ENCODE results near the gene HHAT. TPM values are rescaled to one million over a fixed set of nuclear protein-coding genes. Genes with fewer than 3 reads are reported as not detected.

The HHAT gene
- total RNA-seq, 2 donors from 2014 or later, result 16.3 to 19.0 TPM

GRCh38 chr1:210605099-210605498 lies 276.4 kb downstream of the HHAT start:
- Histone ChIP-seq H3K9me3 (no peaks in the 10 kb centered on the region), H3K27me3 (replicated peaks; ENCODE audit: insufficient read depth) (no peaks in the 10 kb centered on the region), H3K4me3 (no peak overlapping the region), H3K4me1 (replicated peaks) (no peaks in the 10 kb centered on the region), H3K27ac (no peak overlapping the region), H3K36me3 (no peaks in the 10 kb centered on the region)
- intact Hi-C loops (cut with DNase I), result no loop called here
- no peak for TF ChIP-seq CTCF (IDR thresholded peaks at IDR 0.05)
- WGBS, result 45% methylated on average over 2 of the region's 2 CpGs
- no peak for DNase-seq (ENCODE audit: low spot score)

- DNase-seq (ENCODE audit: low spot score), result no peak
- WGBS, result 85% methylated on average over 3 of the region's 3 CpGs
- Histone ChIP-seq H3K27ac (no peak overlapping the region), H3K4me3 (no peak overlapping the region), H3K4me1 (replicated peaks) (no peaks in the 10 kb centered on the region), H3K36me3 (no peaks in the 10 kb centered on the region), H3K27me3 (replicated peaks; ENCODE audit: insufficient read depth) (no peaks in the 10 kb centered on the region), H3K9me3 (no peaks in the 10 kb centered on the region)
- intact Hi-C loops (cut with DNase I), result no loop called here
- TF ChIP-seq POLR2A (IDR thresholded peaks at IDR 0.05), result no peak
- no peak for TF ChIP-seq POLR2AphosphoS5 (IDR thresholded peaks at IDR 0.05)
- no peak for TF ChIP-seq CTCF (IDR thresholded peaks at IDR 0.05)
Observed at GRCh38 chr1:210607361-210607760, 278.7 kb downstream of the HHAT start.

- no peak for DNase-seq (ENCODE audit: low spot score)
- Histone ChIP-seq H3K9me3 (no peaks in the 10 kb centered on the region), H3K4me1 (replicated peaks) (no peaks in the 10 kb centered on the region), H3K27me3 (replicated peaks; ENCODE audit: insufficient read depth) (no peaks in the 10 kb centered on the region), H3K36me3 (no peaks in the 10 kb centered on the region), H3K27ac (no peak overlapping the region), H3K4me3 (no peak overlapping the region)
- TF ChIP-seq CTCF (IDR thresholded peaks at IDR 0.05) (no peak), POLR2AphosphoS5 (IDR thresholded peaks at IDR 0.05) (no peak), POLR2A (IDR thresholded peaks at IDR 0.05) (no peak)
- WGBS, result 75% methylated on average over 5 of the region's 5 CpGs
- intact Hi-C loops (cut with DNase I), result no loop called here
Observed at GRCh38 chr1:210608767-210609166, 280.1 kb downstream of the HHAT start.

- 85% methylated on average over 4 of the region's 4 CpGs for WGBS
- H3K36me3 ChIP-seq, result no peaks in the 10 kb centered on the region
- intact Hi-C loops (cut with DNase I), result no loop called here
- TF ChIP-seq POLR2A (IDR thresholded peaks at IDR 0.05) (no peak), POLR2AphosphoS5 (IDR thresholded peaks at IDR 0.05) (no peak), CTCF (IDR thresholded peaks at IDR 0.05) (no peak)
- no peak for DNase-seq (ENCODE audit: low spot score)
- H3K27ac ChIP-seq, result no peak overlapping the region
- H3K27me3 ChIP-seq (replicated peaks; ENCODE audit: insufficient read depth), result no peaks in the 10 kb centered on the region
- no peaks in the 10 kb centered on the region for H3K9me3 ChIP-seq
- no peaks in the 10 kb centered on the region for H3K4me1 ChIP-seq (replicated peaks)
- no peak overlapping the region for H3K4me3 ChIP-seq
Observed at GRCh38 chr1:210616356-210616755, 287.7 kb downstream of the HHAT start.

GRCh38 chr1:210617293-210617692 lies 288.6 kb downstream of the HHAT start:
- no peak for TF ChIP-seq CTCF (IDR thresholded peaks at IDR 0.05)
- no peak for TF ChIP-seq POLR2A (IDR thresholded peaks at IDR 0.05)
- no peak for TF ChIP-seq POLR2AphosphoS5 (IDR thresholded peaks at IDR 0.05)
- H3K9me3 ChIP-seq, result no peaks in the 10 kb centered on the region
- no peaks in the 10 kb centered on the region for H3K4me1 ChIP-seq (replicated peaks)
- H3K4me3 ChIP-seq, result no peak overlapping the region
- 97% methylated on average over 1 of the region's 1 CpG for WGBS
- H3K27me3 ChIP-seq (replicated peaks; ENCODE audit: insufficient read depth), result no peaks in the 10 kb centered on the region
- H3K36me3 ChIP-seq, result no peaks in the 10 kb centered on the region
- intact Hi-C loops (cut with DNase I), result no loop called here
- no peak overlapping the region for H3K27ac ChIP-seq
- DNase-seq (ENCODE audit: low spot score), result no peak
